GM11168 (cell line): ENCODE measurements around the gene MLANA.

Source experiments
- in situ Hi-C: fragments of 300-500 bp; cut with MboI; formaldehyde crosslinking; loops from one replicate; pipeline ENCODE4 v1.12.0; 2022; ENCODE audit warnings: low sequenced_read_pairs; ENCODE audit not compliant: unreplicated experiment

MLANA gene

DNA sequence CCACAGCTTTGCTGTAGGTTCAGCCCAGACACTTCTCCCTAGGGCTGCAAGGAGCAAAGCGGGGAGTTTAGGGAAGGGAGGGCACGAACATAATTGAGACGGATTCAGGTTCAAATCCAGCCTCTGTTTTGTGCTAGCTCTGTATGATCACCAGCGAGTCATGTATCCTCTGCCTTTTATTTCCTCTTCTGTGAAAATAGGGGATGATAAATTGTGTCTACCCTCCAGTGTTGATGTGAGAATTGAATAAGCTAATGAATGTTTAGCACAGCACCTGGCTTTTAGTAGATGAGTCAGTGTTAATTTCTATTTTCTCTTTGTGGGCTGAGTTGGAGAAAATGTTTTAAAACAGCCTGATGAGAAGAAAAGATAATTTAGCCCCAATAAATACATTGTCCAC is 6.2 kb downstream of the MLANA start:
- in situ Hi-C loops, result no loop called here

DNA sequence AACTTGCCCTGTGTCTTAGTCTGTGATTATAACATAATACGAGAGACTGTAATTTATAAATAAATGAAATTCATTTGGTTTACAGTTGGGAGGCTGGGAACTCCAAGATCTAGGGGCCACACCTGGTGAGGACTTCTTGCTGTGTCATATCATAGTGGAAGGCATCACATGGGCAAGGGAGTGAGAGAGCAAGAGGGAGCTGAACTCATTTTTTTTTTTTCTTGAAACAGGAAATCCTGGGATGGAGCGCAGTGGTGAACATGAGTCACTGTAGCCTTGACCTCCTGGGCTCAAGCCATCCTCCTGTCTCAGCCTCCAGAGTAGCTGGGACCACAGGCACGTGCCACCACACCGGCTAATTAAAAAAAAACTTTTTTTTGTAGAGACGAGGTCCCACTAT is 7.2 kb downstream of the MLANA start:
- in situ Hi-C loops, result no loop called here

GRCh38 chr9:5899292-5899691 is 8.6 kb downstream of the MLANA start:
- in situ Hi-C loops, result no loop called here

DNA sequence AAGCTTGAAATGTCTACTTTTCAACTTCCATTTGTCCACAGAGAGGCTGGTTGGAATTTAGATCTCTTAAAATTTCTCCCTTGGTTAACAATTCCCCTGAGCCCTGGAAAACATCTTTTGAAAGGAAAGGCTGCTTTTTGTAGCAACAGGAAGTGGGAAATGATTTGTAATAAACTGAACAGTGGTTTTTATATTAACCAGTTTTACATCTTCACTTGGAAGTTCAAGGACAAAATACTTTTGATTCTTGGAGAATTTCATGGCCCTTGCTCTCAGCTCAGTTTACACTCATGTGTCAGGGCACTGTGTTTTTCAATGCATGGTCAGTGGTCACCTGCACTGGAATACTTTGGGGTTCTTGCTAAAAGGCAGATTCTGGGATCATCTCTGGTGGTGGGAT is 9.9 kb downstream of the MLANA start:
- in situ Hi-C loops, result no loop called here

GRCh38 chr9:5902377-5902776 is 11.7 kb downstream of the MLANA start:
- in situ Hi-C loops, result no loop called here

- in situ Hi-C loops, result no loop called here
These were observed 18.2 kb downstream of the MLANA start for GRCh38 chr9:5908918-5909317.

DNA sequence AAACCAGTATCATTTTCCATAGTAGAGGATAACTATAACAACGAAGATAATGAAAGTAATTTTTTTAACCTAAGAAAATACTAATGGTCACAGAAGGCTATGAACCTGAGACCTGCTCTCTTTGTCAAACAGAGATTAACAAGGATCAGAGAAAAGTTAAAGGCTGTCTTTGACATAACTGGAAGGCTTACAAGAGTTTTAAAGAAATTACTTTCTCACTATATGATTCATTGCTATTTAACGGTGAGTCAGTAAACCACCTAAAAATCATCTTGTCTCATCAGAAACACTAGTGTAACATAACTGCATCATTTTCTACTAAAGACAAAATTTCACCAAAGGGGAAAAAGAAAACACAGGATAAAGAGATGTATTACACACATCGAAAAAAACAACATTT is 19.3 kb downstream of the MLANA start:
- in situ Hi-C loops, result no loop called here

DNA sequence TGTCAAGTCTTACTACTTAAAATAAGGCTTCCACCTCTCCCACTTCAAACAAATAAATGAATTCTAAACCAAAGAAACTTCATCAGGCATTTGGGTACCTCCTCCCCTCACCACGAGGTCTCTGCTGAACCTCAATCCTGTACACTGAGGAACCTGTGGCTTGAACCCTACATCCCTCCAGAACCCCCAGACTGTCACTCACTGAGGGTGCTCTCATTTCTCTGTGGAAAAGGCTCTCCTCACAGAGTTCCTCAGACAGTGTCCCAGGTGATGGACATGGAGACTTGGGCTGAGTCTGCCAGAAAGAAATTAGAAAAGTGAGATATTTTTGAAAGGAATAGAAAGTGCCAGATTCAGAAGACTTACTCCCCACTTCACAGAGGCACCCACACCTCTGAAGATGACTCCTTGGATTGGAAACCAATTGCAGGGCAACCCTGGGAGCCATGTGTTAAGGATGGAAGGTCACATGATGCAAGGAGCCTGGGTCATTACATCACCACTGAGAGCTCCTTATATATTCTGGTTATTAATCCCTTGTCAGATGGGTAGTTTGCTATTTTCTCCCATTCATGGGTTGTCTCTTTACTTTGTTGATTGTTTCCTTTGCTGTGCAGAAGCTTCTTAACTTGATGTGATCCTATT is 19.8 kb downstream of the MLANA start:
- in situ Hi-C loops, result no loop called here

DNA sequence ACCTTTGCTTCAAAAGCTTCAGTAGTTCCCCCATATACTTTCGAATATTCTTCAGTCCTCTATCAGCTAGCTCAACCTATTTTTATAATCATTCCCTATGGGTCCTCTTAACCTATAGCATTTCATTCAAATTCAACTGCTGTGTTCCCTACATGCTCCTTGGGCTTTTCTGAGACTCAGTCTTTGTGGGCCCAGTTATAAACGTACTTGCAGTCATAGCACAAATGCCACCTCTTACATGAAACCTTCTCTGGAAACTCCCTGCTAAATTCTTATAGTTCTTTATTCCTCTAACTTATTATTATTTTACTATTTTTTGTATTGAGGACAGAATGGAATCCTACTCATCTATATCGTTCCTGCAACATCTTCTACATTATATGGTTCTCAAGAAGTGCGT is 24.7 kb downstream of the MLANA start:
- in situ Hi-C loops, result no loop called here

- in situ Hi-C loops, result no loop called here
These were observed 26.6 kb downstream of the MLANA start for GRCh38 chr9:5917273-5917672.

DNA sequence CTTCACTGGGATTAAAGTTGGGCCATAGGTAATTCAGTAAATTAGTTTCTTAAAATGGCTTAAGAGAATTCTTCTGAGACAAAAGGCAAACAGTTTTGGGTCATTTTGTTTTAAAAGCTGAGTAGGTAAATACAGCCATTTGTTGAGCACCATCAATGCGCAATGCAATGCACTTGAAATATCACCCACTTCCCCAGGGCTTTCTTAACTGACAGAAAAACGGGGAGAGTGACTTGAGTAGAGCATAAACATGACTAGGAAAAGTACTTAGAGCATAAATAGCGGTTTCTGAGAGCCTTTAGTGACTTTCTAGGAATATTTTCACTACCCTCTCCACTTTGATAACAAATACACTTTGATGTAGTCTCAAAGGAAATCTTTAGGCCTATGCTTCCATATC is 27.2 kb downstream of the MLANA start:
- in situ Hi-C loops, result no loop called here

DNA sequence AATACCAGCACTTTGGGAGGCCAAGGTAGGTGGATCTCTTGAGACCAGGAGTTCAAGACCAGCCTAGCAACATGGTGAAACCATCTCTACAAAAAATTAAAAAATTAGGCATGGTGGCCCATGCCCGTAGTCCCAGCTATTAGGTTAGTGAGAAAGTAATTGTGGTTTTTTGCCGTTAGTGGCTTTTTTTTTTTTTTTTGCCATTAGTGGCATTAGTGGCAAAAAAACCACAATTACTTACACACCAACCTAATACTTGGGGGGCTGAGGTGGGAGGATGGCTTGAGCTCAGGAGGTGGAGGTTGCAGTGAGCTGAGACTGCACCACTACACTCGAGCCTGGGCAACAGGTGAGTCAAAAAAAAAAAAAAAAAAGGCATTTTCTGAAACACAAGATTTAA is 27.8 kb downstream of the MLANA start:
- in situ Hi-C loops, result no loop called here

GRCh38 chr9:5920860-5921328 is 30.2 kb downstream of the MLANA start:
- in situ Hi-C loops, result no loop called here

DNA sequence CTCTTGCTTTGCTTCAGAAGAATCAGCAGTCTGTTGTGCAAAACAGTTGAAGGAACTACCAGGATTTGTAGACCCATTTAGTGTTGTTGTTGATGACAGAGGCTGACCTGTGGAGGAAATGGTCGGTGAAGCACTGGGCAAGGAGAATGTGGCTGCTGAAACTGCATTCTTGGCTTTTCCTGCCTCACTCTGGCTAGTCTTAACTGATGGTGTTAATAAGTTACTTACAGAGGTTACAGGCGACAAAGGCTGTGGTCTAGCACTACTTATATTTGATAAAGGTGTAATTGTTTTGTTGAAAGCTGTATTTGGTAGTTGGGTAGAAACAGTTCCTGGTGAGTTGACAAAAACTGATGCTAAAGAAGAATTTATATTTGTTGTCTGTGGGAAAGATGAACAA is 31.5 kb downstream of the MLANA start:
- in situ Hi-C loops, result no loop called here

DNA sequence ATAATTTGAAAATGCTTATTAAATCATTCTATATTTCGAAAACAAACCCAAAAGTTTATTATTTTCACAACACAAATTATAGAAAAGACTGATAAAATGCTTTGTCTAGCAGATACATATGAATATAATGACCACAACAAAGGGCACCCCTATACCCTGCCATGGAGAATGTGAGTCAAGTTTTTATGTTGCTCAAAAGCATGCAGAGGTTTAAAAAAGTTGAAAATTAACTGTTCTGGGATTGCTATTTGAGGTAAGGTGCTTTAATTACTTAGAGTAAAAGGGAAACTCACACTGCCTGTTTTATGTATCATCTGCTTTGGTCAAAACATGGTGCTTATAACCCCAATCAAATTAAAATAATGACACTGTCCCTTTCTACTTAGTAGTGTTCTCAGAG is 41.0 kb downstream of the MLANA start:
- in situ Hi-C loops, result no loop called here

DNA sequence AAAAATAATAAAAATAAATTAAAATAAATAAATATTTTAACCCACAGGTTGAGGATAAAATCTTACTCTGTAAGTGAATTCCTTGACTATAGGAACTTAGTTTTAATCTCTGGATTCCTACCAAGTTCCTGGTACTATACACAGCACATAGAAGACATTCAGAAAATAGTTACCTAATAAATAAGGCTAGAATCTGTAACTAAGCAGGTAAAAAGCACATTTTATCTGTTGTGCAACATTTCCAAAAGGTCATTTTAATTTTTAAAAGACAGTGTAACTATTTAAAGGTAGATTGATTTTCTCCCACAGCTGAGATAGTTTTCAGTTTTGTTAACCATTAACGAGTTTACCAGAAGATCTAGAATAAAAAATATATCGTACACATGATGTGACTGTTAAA is 47.8 kb downstream of the MLANA start:
- in situ Hi-C loops, result no loop called here

DNA sequence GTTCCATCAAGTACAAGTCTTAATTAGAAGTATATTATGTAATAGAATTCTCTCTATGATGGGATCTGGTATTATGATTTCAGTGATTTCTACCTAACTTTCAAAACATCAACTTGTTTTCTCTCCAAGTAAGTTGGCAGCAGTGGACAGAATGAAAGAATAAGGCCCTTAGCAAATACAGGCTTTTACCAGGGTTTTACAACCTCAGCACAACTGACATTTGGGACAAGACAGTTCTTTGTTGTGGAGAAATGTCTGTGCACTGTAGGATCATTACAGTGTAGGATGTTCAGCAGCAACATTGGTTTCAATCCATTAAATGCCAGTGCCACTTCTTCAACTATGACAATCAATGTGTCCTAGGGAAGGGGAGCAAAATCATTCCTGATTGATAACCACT is 48.8 kb downstream of the MLANA start:
- in situ Hi-C loops, result no loop called here

DNA sequence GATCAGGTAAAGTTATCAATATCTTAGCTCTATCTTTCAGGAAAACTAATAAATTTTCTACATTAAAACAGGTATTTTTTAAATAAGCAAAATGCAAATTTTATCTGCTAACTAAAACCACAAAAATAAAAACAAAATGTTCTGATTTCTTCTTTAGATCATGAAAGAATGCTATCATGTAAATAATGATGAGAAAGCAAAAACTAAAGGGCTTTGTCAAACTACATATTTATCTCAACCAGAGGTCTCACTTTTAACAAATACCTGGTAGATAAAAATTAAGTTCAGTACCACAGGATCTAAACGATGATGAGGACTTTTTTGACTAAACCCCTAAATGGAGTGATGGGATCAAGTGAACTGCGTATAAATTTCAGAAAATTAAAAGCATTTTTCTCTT is 50.5 kb downstream of the MLANA start:
- in situ Hi-C loops, result no loop called here

GRCh38 chr9:5945112-5945511 is 54.4 kb downstream of the MLANA start:
- in situ Hi-C loops, result no loop called here

DNA sequence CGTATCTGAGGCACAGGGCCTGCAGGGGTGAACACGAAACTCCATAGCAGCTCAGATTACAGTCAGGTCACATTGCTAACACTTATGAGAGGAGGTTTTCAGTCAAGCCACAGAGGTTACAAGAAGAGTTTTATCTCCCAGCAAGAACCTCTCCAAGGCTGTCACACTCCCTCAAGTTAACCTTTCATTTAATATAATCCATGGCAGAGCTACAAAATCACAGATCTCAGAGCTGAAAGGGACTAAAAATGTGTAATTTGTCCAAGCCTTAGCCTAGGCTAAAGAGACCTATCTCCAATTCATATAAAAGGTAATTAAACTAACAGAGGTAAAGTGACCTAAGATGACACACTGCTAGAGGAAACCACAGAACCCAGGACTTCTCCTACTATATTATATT is 57.2 kb downstream of the MLANA start:
- in situ Hi-C loops, result no loop called here

- in situ Hi-C loops, result no loop called here
These were observed 58.5 kb downstream of the MLANA start for GRCh38 chr9:5949103-5949699.

DNA sequence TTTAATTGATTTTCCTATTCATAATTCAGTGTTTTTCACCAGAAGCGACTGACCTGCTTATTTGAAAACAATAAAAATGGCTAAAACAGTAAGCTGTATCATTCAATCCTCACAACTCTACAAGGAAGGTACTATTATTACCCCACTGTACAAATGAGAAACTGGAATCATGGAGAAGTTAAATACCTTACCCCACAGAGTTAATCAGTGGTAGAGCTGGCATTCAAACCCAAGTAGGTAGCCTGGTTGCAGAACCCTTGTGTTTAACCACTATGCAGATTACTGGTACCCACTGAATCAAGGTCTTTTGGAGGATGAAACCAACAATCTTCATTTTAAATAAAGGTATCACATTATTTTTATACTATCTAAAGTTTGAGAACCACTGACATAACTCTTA is 59.6 kb downstream of the MLANA start:
- in situ Hi-C loops, result no loop called here
